RWPE2 (cell line): ENCODE results near the gene SPIN1.
"Not testable (repeated sequence)": the region's sequence is repeated elsewhere in the genome, so short reads cannot be mapped to it uniquely, and the experiment has no call there.

Experiments used
- ATAC-seq: fragments of 200-7000 bp; cut with Tn5 transposase; 3 replicates; pipeline ENCODE4 v1.9.1; 2021; ENCODE audit warnings: low read depth
- DNase-seq: peaks from one replicate; pipeline ENCODE4 v3.0.0-alpha.2; 2020; ENCODE audit warnings: low spot score
- H3K27ac ChIP-seq: fragments of 450-650 bp; 2 replicates; pipeline ENCODE4 v1.5.1; 2017; ENCODE audit warnings: mild to moderate bottlenecking; ENCODE audit not compliant: poor library complexity, severe bottlenecking
- H3K27me3 ChIP-seq: fragments of 250-450 bp; sonication (Bioruptor Pico); 2 replicates; pipeline ENCODE4 v1.5.1; 2021; ENCODE audit warnings: mild to moderate bottlenecking, moderate library complexity; ENCODE audit not compliant: insufficient read depth, poor library complexity, severe bottlenecking
- H3K36me3 ChIP-seq: fragments of 250-450 bp; sonication (Bioruptor Pico); 2 replicates; pipeline ENCODE4 v1.5.1; 2020; ENCODE audit warnings: low read depth, mild to moderate bottlenecking, moderate library complexity
- H3K4me1 ChIP-seq: fragments of 250-450 bp; sonication (Bioruptor Pico); 2 replicates; pipeline ENCODE4 v1.5.1; 2021; ENCODE audit warnings: mild to moderate bottlenecking, moderate library complexity; ENCODE audit not compliant: insufficient read depth, poor library complexity, severe bottlenecking
- H3K4me3 ChIP-seq: fragments of 250-450 bp; sonication (Bioruptor Pico); 2 replicates; pipeline ENCODE4 v1.5.1; 2021; ENCODE audit warnings: mild to moderate bottlenecking, moderate library complexity; ENCODE audit not compliant: severe bottlenecking
- H3K9me3 ChIP-seq: fragments of 250-450 bp; sonication (Bioruptor Pico); 2 replicates; pipeline ENCODE4 v1.5.1; 2021; ENCODE audit warnings: mild to moderate bottlenecking, moderate library complexity; ENCODE audit not compliant: severe bottlenecking
- CTCF ChIP-seq: fragments of 450-650 bp; IDR thresholded peaks from one replicate; pipeline ENCODE4 v1.5.1; 2017; ENCODE audit warnings: mild to moderate bottlenecking, moderate library complexity; ENCODE audit not compliant: poor library complexity, severe bottlenecking

SPIN1 gene

GRCh38 chr9:88378317-88378716, 9.9 kb upstream of the SPIN1 start:
- no peak for TF ChIP-seq CTCF
- no peak for DNase-seq
- no peak for ATAC-seq
- no peaks in the 10 kb centered on the region for H3K36me3 ChIP-seq
- H3K27ac ChIP-seq = no peak overlapping the region
- H3K27me3 ChIP-seq = no peaks in the 10 kb centered on the region
- no peak overlapping the region for H3K4me3 ChIP-seq
- peaks cover 3% of the 10 kb centered on the region for H3K9me3 ChIP-seq
- H3K4me1 ChIP-seq = no peaks in the 10 kb centered on the region

GRCh38 chr9:88379352-88379751, 8.9 kb upstream of the SPIN1 start:
- H3K4me3 ChIP-seq = no peak overlapping the region
- no peak for ATAC-seq
- DNase-seq = no peak
- no peak overlapping the region for H3K27ac ChIP-seq
- no peaks in the 10 kb centered on the region for H3K4me1 ChIP-seq
- H3K27me3 ChIP-seq = no peaks in the 10 kb centered on the region
- no peaks in the 10 kb centered on the region for H3K36me3 ChIP-seq
- peaks cover 3% of the 10 kb centered on the region for H3K9me3 ChIP-seq
- no peak for TF ChIP-seq CTCF

GRCh38 chr9:88380118-88380517, 8.1 kb upstream of the SPIN1 start:
- Histone ChIP-seq H3K27me3 (no peaks in the 10 kb centered on the region), H3K27ac (no peak overlapping the region), H3K4me1 (no peaks in the 10 kb centered on the region), H3K4me3 (no peak overlapping the region), H3K9me3 (peaks cover 3% of the 10 kb centered on the region), H3K36me3 (no peaks in the 10 kb centered on the region)
- ATAC-seq (no peak), DNase-seq (no peak)
- no peak for TF ChIP-seq CTCF

- ATAC-seq, H3K4me3 ChIP-seq: not testable (repeated sequence)
Measured at GRCh38 chr9:88381322-88381721, 6.9 kb upstream of the SPIN1 start.

GRCh38 chr9:88383176-88383575, 5.1 kb upstream of the SPIN1 start:
- no peak overlapping the region for H3K27ac ChIP-seq
- TF ChIP-seq CTCF = no peak
- H3K27me3 ChIP-seq = no peaks in the 10 kb centered on the region
- peaks cover 8% of the 10 kb centered on the region; the same call in 1 of the 2 replicates for H3K36me3 ChIP-seq
- no peaks in the 10 kb centered on the region for H3K9me3 ChIP-seq
- H3K4me3 ChIP-seq = no peak overlapping the region
- DNase-seq (no peak), ATAC-seq (no peak)
- H3K4me1 ChIP-seq = peaks cover 3% of the 10 kb centered on the region

More at GRCh38 chr9:88381322-88381721, 6.9 kb upstream of the SPIN1 start:
- not testable (repeated sequence) for H3K4me1 ChIP-seq, H3K27ac ChIP-seq, H3K36me3 ChIP-seq, DNase-seq, H3K9me3 ChIP-seq, H3K27me3 ChIP-seq

- H3K9me3 ChIP-seq, DNase-seq, H3K4me3 ChIP-seq, H3K27ac ChIP-seq, H3K27me3 ChIP-seq, ATAC-seq: not testable (repeated sequence)
- peaks cover 19% of the 10 kb centered on the region for H3K36me3 ChIP-seq
- H3K4me1 ChIP-seq = peaks cover 13% of the 10 kb centered on the region
Measured at GRCh38 chr9:88386137-88386536, 2.1 kb upstream of the SPIN1 start.
